MCF 10A (cell line): ENCODE measurements around the gene STPG1. TPM values are rescaled to one million over a fixed set of nuclear protein-coding genes. Genes with fewer than 3 reads are reported as not detected.

Experiments used
- BruUV-seq: library from RNA; stranded (reverse); fragments of 400-500 nt; replicated peaks from 2 replicates; lab custom pipeline; 2021; lab: Mats Ljungman, UMichigan
- CTCF ChIA-PET: fragments of 300-600 bp; sonication (Branson Sonifier 250); formaldehyde crosslinking; extraction: SDS; loops from one replicate; lab custom pipeline; 2021; ENCODE audit warnings: antibody characterized with exemption, inconsistent platforms; lab: Yijun Ruan, JAX
- POLR2A ChIA-PET: fragments of 300-600, 350-650 bp; sonication (Branson Sonifier 250); formaldehyde crosslinking; extraction: SDS; loops from one replicate; lab custom pipeline; 2020; ENCODE audit warnings: antibody characterized with exemption, inconsistent platforms; lab: Yijun Ruan, JAX
- DNase-seq: peaks from one replicate; pipeline ENCODE4 v3.0.0-alpha.2; 2018; ENCODE audit not compliant: unreplicated experiment
- H3K27ac Mint-ChIP-seq: one replicate; pipeline ENCODE4 v1.8.0; 2022; ENCODE audit warnings: mild to moderate bottlenecking, low read depth, mixed read lengths; ENCODE audit not compliant: unreplicated experiment
- H3K27me3 Mint-ChIP-seq: one replicate; pipeline ENCODE4 v1.8.0; 2022; ENCODE audit warnings: mixed read lengths; ENCODE audit not compliant: insufficient read depth, unreplicated experiment
- H3K36me3 Mint-ChIP-seq: one replicate; pipeline ENCODE4 v1.8.0; 2022; ENCODE audit warnings: mild to moderate bottlenecking, moderate library complexity, mixed read lengths; ENCODE audit not compliant: insufficient read depth, unreplicated experiment
- H3K4me1 Mint-ChIP-seq: one replicate; pipeline ENCODE4 v1.8.0; 2022; ENCODE audit warnings: mixed read lengths; ENCODE audit not compliant: insufficient read depth, unreplicated experiment
- H3K4me3 Mint-ChIP-seq: one replicate; pipeline ENCODE4 v1.8.0; 2022; ENCODE audit warnings: mild to moderate bottlenecking, moderate library complexity, mixed read lengths; ENCODE audit not compliant: unreplicated experiment
- H3K9me3 Mint-ChIP-seq: one replicate; pipeline ENCODE4 v1.8.0; 2022; ENCODE audit warnings: mixed read lengths; ENCODE audit not compliant: unreplicated experiment
- CTCF ChIP-seq: fragments of 200-600 bp; IDR thresholded peaks from one replicate; pipeline ENCODE4 v1.8.0; 2022; ENCODE audit warnings: antibody characterized with exemption, mild to moderate bottlenecking; ENCODE audit not compliant: unreplicated experiment
- intact Hi-C: fragments of 100-400 bp; cut with micrococcal nuclease; formaldehyde crosslinking; loops from 2 replicates; pipeline ENCODE4 v1.14.1; 2022
- total RNA-seq: library from RNA; stranded (reverse); gene quantifications from 2 replicates; pipeline ENCODE4 v1.2.3, GENCODE V29; 2022

The STPG1 gene
- total RNA-seq, 1 experiment from 2014 or later, result 19.7 TPM

DNA sequence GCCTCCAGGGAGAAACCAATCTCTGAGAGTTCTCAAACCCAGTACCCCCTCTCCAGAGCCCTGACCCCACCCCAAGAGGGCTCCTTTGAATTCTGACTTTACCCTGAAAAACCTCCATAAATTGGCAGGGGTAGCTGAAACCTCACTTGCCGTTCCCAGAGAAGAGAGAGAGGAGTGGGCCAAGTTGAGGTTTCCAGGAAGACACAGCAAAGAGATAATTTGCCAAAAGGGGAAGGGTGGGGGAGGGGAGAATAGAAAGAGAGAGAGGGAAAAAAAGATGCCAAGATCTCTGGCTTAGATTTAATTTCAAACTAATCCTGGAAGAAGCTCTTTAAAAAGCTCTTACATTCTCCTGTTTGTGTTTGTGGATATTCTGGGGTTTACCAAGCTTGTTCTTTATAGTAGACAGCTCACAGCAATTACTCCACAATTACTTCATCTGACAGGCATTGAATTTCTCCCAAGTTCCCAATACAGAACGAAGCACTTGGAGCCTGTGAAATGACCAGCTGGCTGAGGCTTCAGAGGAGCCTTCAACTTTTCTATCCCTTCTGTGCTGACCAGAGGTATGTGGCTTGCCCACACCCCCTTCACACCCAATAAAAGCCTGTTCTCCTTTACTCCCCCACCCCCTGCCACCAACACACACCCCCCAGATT lies 95.5 kb downstream of the STPG1 start:
- CTCF ChIA-PET, result interaction anchor here (0.5 to 7.7 kb wide), 8 partner anchors 21 to 198 kb away, joined by 3 to 77 read pairs (median 4); no protein-coding TSS in a partner anchor
- no peaks in the 10 kb centered on the region for H3K9me3 Mint-ChIP-seq
- POLR2A ChIA-PET, result interaction anchor here (0.5 to 12.4 kb wide), 14 partner anchors 12 to 252 kb away, joined by 3 to 400 read pairs (median 10); partner anchors contain the start of gene NIPAL3

GRCh38 chr1:24317081-24317480 lies 96.5 kb downstream of the STPG1 start:
- no peaks in the 10 kb centered on the region for H3K27me3 Mint-ChIP-seq
- no peak overlapping the region for H3K27ac Mint-ChIP-seq
- H3K4me1 Mint-ChIP-seq, result peaks cover 55% of the 10 kb centered on the region
- intact Hi-C loops, result loop anchor here (5.0 kb wide), 1 partner anchor 35 kb away; no protein-coding TSS in a partner anchor
- TF ChIP-seq CTCF, result no peak
- BruUV-seq, result no TSS peak
- DNase-seq, result peak; percentile 97
- ChIA-PET POLR2A (interaction anchor here (0.6 to 12.4 kb wide), 12 partner anchors 13 to 119 kb away, joined by 3 to 400 read pairs (median 5); no protein-coding TSS in a partner anchor), CTCF (interaction anchor here (0.7 to 7.7 kb wide), 9 partner anchors 14 to 118 kb away, joined by 3 to 77 read pairs (median 4); no protein-coding TSS in a partner anchor)
- H3K36me3 Mint-ChIP-seq, result no peaks in the 10 kb centered on the region
- H3K9me3 Mint-ChIP-seq, result no peaks in the 10 kb centered on the region
- H3K4me3 Mint-ChIP-seq, result peak overlapping the region; percentile 28

More for the DNA sequence above, 95.5 kb downstream of the STPG1 start:
- H3K4me1 Mint-ChIP-seq, result peaks cover 65% of the 10 kb centered on the region
- DNase-seq, result peak; percentile 61
- TF ChIP-seq CTCF, result no peak
- peak overlapping the region; percentile 31 for H3K27ac Mint-ChIP-seq
- no TSS peak for BruUV-seq
- H3K27me3 Mint-ChIP-seq, result no peaks in the 10 kb centered on the region
- intact Hi-C loops, result loop anchor here (5.0 kb wide), 1 partner anchor 36 kb away; no protein-coding TSS in a partner anchor
- H3K36me3 Mint-ChIP-seq, result no peaks in the 10 kb centered on the region
- no peak overlapping the region for H3K4me3 Mint-ChIP-seq

GRCh38 chr1:24316645-24317044 lies 96.9 kb downstream of the STPG1 start:
- TF ChIP-seq CTCF, result no peak
- peak overlapping the region; percentile 28 for H3K4me3 Mint-ChIP-seq
- POLR2A ChIA-PET, result interaction anchor here (0.7 to 12.4 kb wide), 9 partner anchors 19 to 115 kb away, joined by 3 to 400 read pairs (median 5); no protein-coding TSS in a partner anchor
- no peaks in the 10 kb centered on the region for H3K27me3 Mint-ChIP-seq
- H3K9me3 Mint-ChIP-seq, result no peaks in the 10 kb centered on the region
- H3K4me1 Mint-ChIP-seq, result peaks cover 54% of the 10 kb centered on the region
- H3K27ac Mint-ChIP-seq, result no peak overlapping the region
- intact Hi-C loops, result loop anchor here (5.0 kb wide), 1 partner anchor 34 kb away; no protein-coding TSS in a partner anchor
- no peak for DNase-seq
- CTCF ChIA-PET, result interaction anchor here (0.7 to 7.7 kb wide), 9 partner anchors 13 to 115 kb away, joined by 3 to 77 read pairs (median 4); no protein-coding TSS in a partner anchor
- no TSS peak for BruUV-seq
- no peaks in the 10 kb centered on the region for H3K36me3 Mint-ChIP-seq

DNA sequence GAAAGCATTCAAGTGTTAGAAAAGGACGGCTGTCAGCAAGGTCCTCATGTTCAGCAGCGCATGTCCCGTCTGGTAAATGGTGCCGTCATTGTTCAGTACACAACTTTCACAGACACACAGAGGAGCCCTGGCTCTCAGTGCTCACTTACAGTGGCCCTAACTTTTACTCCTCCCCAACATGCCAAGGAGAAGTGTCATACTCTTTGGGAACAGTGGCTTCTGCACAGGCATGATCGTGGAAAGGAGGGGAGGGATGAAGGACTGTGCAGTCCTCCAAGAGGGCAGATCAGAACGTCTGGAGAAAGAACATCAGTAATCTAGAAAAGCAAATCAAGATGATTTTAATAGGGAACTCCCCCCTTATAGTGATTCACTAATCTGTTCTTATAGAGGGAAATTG lies 98.2 kb downstream of the STPG1 start:
- BruUV-seq, result no TSS peak
- ChIA-PET POLR2A (interaction anchor here (1.0 to 12.4 kb wide), 5 partner anchors 18 to 112 kb away, joined by 3 to 400 read pairs (median 5); no protein-coding TSS in a partner anchor), CTCF (interaction anchor here (1.0 to 7.7 kb wide), 4 partner anchors 70 to 114 kb away, joined by 4 to 77 read pairs (median 6); no protein-coding TSS in a partner anchor)
- Mint-ChIP-seq H3K27me3 (no peaks in the 10 kb centered on the region), H3K4me3 (no peak overlapping the region), H3K4me1 (peaks cover 44% of the 10 kb centered on the region), H3K36me3 (no peaks in the 10 kb centered on the region), H3K9me3 (no peaks in the 10 kb centered on the region), H3K27ac (no peak overlapping the region)
- no peak for TF ChIP-seq CTCF
- no peak for DNase-seq
- intact Hi-C loops, result loop anchor here (5.0 kb wide), 1 partner anchor 33 kb away; no protein-coding TSS in a partner anchor
